CD4-positive, alpha-beta T cell (primary cell): ENCODE measurements around the gene TCF7. TPM values are rescaled to one million over a fixed set of nuclear protein-coding genes. Genes with fewer than 3 reads are reported as not detected.

Experiments used
- ATAC-seq: fragments of 200-7000 bp; cut with Tn5 transposase; one replicate; pipeline ENCODE4 v1.10.0; 2022; ENCODE audit warnings: mild to moderate bottlenecking; ENCODE audit not compliant: poor library complexity
- CTCF ChIA-PET: fragments of 350-600 bp; sonication (Branson Sonifier 250); formaldehyde crosslinking; loops from one replicate; lab custom pipeline; 2021; ENCODE audit warnings: antibody characterized with exemption, inconsistent platforms; lab: Charles Lee
- POLR2A ChIA-PET: fragments of 350-600 bp; sonication (Branson Sonifier 250); formaldehyde crosslinking; loops from one replicate; lab custom pipeline; 2021; ENCODE audit warnings: antibody characterized with exemption, inconsistent platforms; lab: Charles Lee
- DNase-seq, 14 experiments: peaks; one replicate each; pipeline ENCODE4 v3.0.0-alpha.2; 2013 to 2020; ENCODE audit warnings: mixed read lengths in 2 of 14
- H3K27ac ChIP-seq, 2 donors: one replicate each; pipeline versions ENCODE4 v1.5.1 to v1.7.0; 2013; ENCODE audit warnings: low read length in 2 of 2, low read depth in 1 of 2, mild to moderate bottlenecking in 1 of 2
- H3K27me3 ChIP-seq, 2 experiments: 1 replicate in 1 of 2; 2 replicates in 1 of 2; pipeline versions ENCODE4 v1.6.1 to v1.7.0; 2013; ENCODE audit warnings: low read length in 2 of 2, control low read depth in 1 of 2, mild to moderate bottlenecking in 1 of 2, moderate library complexity in 1 of 2; ENCODE audit not compliant: insufficient read depth in 2 of 2, control insufficient read depth in 1 of 2
- H3K36me3 ChIP-seq: one replicate; pipeline ENCODE4 v1.6.1; 2013; ENCODE audit warnings: low read length, control low read depth; ENCODE audit not compliant: insufficient read depth
- H3K4me1 ChIP-seq: one replicate; pipeline ENCODE4 v1.6.1; 2013; ENCODE audit warnings: low read length, control low read depth; ENCODE audit not compliant: insufficient read depth
- H3K4me3 ChIP-seq: one replicate; pipeline ENCODE4 v1.5.1; 2013; ENCODE audit warnings: mild to moderate bottlenecking, low read length, moderate library complexity
- H3K9me3 ChIP-seq, 2 experiments: 1 replicate in 1 of 2; 2 replicates in 1 of 2; pipeline versions ENCODE4 v1.6.1 to v1.7.0; 2013; ENCODE audit warnings: low read length in 2 of 2, mild to moderate bottlenecking in 2 of 2, control low read depth in 1 of 2, moderate library complexity in 1 of 2; ENCODE audit not compliant: control insufficient read depth in 1 of 2, insufficient read depth in 1 of 2
- H3K27ac Mint-ChIP-seq: one replicate; pipeline ENCODE4 v1.8.0; 2020; ENCODE audit warnings: mixed read lengths
- H3K27me3 Mint-ChIP-seq: one replicate; pipeline ENCODE4 v1.8.0; 2021; ENCODE audit warnings: mixed read lengths
- H3K36me3 Mint-ChIP-seq: one replicate; pipeline ENCODE4 v1.8.0; 2021; ENCODE audit warnings: low read depth, mixed read lengths
- H3K4me1 Mint-ChIP-seq: one replicate; pipeline ENCODE4 v1.8.0; 2021; ENCODE audit warnings: low read depth, mixed read lengths
- H3K4me3 Mint-ChIP-seq: one replicate; pipeline ENCODE4 v1.8.0; 2020; ENCODE audit warnings: mild to moderate bottlenecking, mixed read lengths
- H3K9me3 Mint-ChIP-seq: one replicate; pipeline ENCODE4 v1.8.0; 2020; ENCODE audit warnings: mixed read lengths
- intact Hi-C, 2 experiments: fragments of 100-400 bp; cut with DNase I in 1 of 2; cut with micrococcal nuclease in 1 of 2; formaldehyde crosslinking; loops; one replicate each; pipeline versions ENCODE4 v1.15.1 to v1.9.0; 2023 to 2025; cut with DNase I, micrococcal nuclease
- total RNA-seq, 174 experiments: library from RNA in 2 of 174; stranded (reverse) in 2 of 174; gene quantifications; one replicate each; pipeline ENCODE4 v1.2.3 and lab custom pipeline; 2021 to 2026
- TF ChIP-seq, protein P1 (sequence below): fragments of 200-600 bp; IDR thresholded peaks from one replicate; pipeline ENCODE4 v1.8.0; 2022; ENCODE audit warnings: antibody characterized with exemption, mild to moderate bottlenecking

The TCF7 gene
- total RNA-seq, 2 experiments from 2014 or later = 480 to 493 TPM

- Mint-ChIP-seq H3K9me3 (no peaks in the 10 kb centered on the region), H3K27me3 (no peaks in the 10 kb centered on the region), H3K4me3 (peak overlapping the region; percentile 95), H3K36me3 (peaks cover 99% of the 10 kb centered on the region), H3K27ac (peak overlapping the region; percentile 98), H3K4me1 (peaks cover 100% of the 10 kb centered on the region)
- H3K4me3 ChIP-seq = peak overlapping the region; percentile 92
- H3K36me3 ChIP-seq = peaks cover 97% of the 10 kb centered on the region
- CTCF ChIA-PET = interaction anchor here (0.7 to 1.5 kb wide), 5 partner anchors 13 to 88 kb away, joined by 3 to 6 read pairs (median 3); no protein-coding TSS in a partner anchor
- H3K4me1 ChIP-seq = peaks cover 100% of the 10 kb centered on the region
- POLR2A ChIA-PET = interaction anchor here (1.2 to 4.3 kb wide), 2 partner anchors 86 to 99 kb away, joined by 4 to 49 read pairs; partner anchors contain the start of gene PPP2CA
- no peaks in the 10 kb centered on the region for H3K9me3 ChIP-seq
- H3K27ac ChIP-seq = peak overlapping the region; percentile 60 to 96
- DNase-seq = peak in 4 of 14 experiments; percentile 56 to 82 (median 66)
- no peaks in the 10 kb centered on the region for H3K27me3 ChIP-seq
- intact Hi-C loops = no loop called here
- TF ChIP-seq, protein P1, sequence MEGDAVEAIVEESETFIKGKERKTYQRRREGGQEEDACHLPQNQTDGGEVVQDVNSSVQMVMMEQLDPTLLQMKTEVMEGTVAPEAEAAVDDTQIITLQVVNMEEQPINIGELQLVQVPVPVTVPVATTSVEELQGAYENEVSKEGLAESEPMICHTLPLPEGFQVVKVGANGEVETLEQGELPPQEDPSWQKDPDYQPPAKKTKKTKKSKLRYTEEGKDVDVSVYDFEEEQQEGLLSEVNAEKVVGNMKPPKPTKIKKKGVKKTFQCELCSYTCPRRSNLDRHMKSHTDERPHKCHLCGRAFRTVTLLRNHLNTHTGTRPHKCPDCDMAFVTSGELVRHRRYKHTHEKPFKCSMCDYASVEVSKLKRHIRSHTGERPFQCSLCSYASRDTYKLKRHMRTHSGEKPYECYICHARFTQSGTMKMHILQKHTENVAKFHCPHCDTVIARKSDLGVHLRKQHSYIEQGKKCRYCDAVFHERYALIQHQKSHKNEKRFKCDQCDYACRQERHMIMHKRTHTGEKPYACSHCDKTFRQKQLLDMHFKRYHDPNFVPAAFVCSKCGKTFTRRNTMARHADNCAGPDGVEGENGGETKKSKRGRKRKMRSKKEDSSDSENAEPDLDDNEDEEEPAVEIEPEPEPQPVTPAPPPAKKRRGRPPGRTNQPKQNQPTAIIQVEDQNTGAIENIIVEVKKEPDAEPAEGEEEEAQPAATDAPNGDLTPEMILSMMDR = no peak
- ATAC-seq = peak; percentile 6
These were observed 12.9 kb downstream of the TCF7 start for GRCh38 chr5:134127376-134127861.

GRCh38 chr5:134127988-134128647, 13.6 kb downstream of the TCF7 start:
- Mint-ChIP-seq H3K36me3 (peaks cover 99% of the 10 kb centered on the region), H3K27ac (peak overlapping the region; percentile 98), H3K4me1 (peaks cover 100% of the 10 kb centered on the region), H3K9me3 (no peaks in the 10 kb centered on the region), H3K4me3 (peak overlapping the region; percentile 95), H3K27me3 (no peaks in the 10 kb centered on the region)
- CTCF ChIA-PET = interaction anchor here (0.9 to 1.9 kb wide), 4 partner anchors 12 to 88 kb away, joined by 3 to 21 read pairs (median 4); no protein-coding TSS in a partner anchor
- peak overlapping the region; percentile 60 to 96 for H3K27ac ChIP-seq
- TF ChIP-seq, protein P1 = no peak
- peaks cover 100% of the 10 kb centered on the region for H3K4me1 ChIP-seq
- no peaks in the 10 kb centered on the region for H3K9me3 ChIP-seq
- intact Hi-C loops = loop anchor here in 1 of 2 experiments (1.0 kb wide), 1 partner anchor 11 kb away; no protein-coding TSS in a partner anchor
- peak overlapping the region; percentile 92 for H3K4me3 ChIP-seq
- DNase-seq = peak in 3 of 14 experiments; percentile 52 to 64 (median 60)
- H3K36me3 ChIP-seq = peaks cover 95% of the 10 kb centered on the region
- H3K27me3 ChIP-seq = no peaks in the 10 kb centered on the region
- POLR2A ChIA-PET = interaction anchor here (0.5 to 4.3 kb wide), 5 partner anchors 49 to 124 kb away, joined by 3 to 49 read pairs (median 6); partner anchors contain the start of gene VDAC1
- ATAC-seq = no peak

DNA sequence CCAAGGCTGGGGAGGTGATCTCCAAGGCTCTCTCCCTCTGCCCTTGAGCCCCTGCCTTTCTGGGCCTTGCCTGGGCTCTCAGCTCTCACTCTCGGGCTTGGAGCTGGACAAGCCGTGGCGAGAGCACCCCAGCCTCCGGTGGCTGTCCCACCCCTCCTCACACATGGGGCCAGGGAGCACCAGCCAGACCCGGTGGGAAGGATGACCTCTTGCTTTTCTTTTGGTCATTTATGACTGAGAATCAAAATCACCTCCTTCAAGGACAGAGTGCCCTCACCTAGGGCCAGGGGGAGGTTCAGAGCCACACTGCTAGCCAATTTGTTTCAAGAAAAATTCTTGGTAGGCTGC, 14.1 kb downstream of the TCF7 start:
- H3K4me3 ChIP-seq = peak overlapping the region; percentile 92
- peak overlapping the region; percentile 60 to 96 for H3K27ac ChIP-seq
- no peaks in the 10 kb centered on the region for H3K9me3 ChIP-seq
- peaks cover 100% of the 10 kb centered on the region for H3K4me1 ChIP-seq
- TF ChIP-seq, protein P1 = no peak
- Mint-ChIP-seq H3K27me3 (no peaks in the 10 kb centered on the region), H3K4me1 (peaks cover 100% of the 10 kb centered on the region), H3K4me3 (peak overlapping the region; percentile 95), H3K27ac (peak overlapping the region; percentile 98), H3K9me3 (no peaks in the 10 kb centered on the region), H3K36me3 (peaks cover 99% of the 10 kb centered on the region)
- CTCF ChIA-PET = interaction anchor here (0.9 to 1.9 kb wide), 2 partner anchors 12 to 89 kb away, joined by 3 to 21 read pairs; no protein-coding TSS in a partner anchor
- POLR2A ChIA-PET = interaction anchor here (0.6 to 4.3 kb wide), 8 partner anchors 51 to 125 kb away, joined by 3 to 49 read pairs (median 6); partner anchors contain the start of genes PPP2CA and VDAC1
- H3K36me3 ChIP-seq = peaks cover 95% of the 10 kb centered on the region
- DNase-seq = no peak
- H3K27me3 ChIP-seq = no peaks in the 10 kb centered on the region
- ATAC-seq = no peak
- intact Hi-C loops = loop anchor here in 1 of 2 experiments (1.0 kb wide), 1 partner anchor 11 kb away; no protein-coding TSS in a partner anchor
